ENCODE measurements around the gene PRKAG3.

Gene PRKAG3

DNA sequence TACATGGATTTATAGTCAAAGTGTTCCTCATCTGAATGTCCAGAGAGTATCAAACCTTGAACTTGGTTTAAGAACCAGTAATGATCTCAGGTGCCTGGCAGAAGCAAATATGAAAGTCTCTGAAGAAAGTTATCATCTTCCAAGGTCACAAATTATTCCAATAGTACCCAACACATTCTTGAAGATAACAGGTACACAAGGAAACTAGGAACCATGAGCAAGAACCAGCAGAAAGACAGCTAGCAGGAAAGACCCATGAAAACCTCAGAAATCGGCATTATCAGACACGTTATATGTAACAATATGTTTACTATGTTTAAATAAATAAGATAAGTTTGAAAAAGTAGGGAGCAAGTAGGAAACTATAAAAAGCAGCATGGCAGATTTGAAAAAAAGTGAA lies 5.9 kb upstream of the PRKAG3 start:
- DNase-seq: no peak

DNA sequence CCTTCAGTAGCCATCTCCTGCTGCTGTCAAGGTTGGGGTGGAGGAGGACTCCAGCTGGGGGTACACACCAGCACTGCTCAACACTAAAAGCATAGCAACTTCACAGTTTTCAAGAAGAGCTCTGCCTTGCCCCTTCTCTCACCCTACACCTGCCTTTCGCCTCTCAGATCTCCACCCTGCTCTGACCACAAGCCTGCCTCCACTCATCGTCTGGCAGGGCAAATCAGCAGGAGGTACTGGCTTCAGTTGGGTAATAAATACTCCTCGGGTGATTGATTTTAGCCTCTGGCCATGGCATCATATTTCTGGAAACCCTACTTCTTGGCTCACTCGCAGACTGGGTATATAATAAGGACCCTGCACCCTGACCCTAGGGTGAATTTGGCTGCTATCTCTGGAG lies 3.1 kb upstream of the PRKAG3 start:
- no peak for DNase-seq

DNA sequence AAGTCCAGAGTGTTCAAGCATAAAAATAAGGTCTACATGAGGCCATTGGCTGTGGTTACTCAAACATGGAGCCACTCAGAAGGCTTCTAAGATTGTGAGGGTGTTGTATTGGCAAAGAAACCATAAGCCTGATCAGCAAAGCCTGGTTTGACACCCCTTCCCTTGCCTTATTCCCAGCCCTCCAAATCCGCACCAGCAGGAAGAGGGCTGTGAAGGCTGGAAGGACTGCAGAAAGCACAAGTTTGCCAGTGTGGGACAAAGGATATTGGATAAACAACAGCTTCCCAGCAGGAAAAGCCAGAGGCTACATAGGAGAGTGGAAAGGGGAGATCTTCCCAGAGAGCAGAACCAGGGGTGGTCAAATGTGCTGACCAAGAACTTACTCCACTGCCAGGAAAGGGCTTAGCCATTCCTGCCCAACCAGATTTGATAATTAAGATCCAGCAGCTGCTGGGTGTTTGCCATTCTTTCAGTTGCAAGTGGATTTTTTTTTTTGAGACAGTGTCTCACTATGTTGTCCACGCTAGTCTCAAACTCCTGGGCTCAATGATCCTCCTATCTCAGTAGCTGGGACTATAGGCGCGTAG lies 1.5 kb upstream of the PRKAG3 start:
- DNase-seq: no peak

DNA sequence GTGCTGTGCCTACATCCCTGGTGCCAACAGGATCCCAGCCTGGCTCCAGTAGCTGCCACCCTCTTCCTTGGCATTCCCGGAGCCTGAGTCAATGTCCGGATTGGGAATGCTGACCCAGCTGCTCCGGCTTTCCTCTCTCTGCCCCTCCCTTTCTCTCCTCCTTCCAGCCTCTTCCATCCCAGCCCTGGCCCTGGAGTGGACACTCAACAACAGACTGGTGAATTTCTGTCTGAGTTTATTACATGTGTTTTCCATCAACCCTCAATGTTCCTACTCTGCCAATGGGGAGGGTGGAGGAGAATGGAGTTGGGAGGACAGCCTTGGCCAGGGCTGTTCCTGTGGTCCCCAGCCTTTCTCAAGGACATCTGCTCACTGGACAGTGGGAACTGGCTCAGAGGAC lies 917 bp upstream of the PRKAG3 start:
- no peak for DNase-seq

DNA sequence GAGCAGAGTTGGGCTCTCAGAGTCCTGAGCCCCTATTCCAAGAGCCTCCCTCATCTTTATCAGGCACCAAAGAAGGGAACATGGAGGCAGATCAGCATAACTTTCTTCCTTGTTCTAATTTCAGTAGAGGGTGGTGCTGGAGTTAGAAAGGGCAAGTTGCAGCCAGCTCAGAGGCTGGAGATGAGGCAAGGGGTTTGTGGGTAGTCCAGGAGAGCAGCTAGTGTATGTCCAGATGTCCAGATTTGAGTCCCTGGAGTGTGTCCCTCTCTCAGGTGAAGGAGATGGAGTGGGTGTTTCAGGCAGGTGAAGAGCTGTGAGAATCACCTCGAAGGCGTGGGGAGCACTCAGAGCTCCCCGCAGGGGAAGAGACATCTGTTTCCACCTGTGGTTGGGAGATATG lies 478 bp upstream of the PRKAG3 start:
- no peak for DNase-seq

DNA sequence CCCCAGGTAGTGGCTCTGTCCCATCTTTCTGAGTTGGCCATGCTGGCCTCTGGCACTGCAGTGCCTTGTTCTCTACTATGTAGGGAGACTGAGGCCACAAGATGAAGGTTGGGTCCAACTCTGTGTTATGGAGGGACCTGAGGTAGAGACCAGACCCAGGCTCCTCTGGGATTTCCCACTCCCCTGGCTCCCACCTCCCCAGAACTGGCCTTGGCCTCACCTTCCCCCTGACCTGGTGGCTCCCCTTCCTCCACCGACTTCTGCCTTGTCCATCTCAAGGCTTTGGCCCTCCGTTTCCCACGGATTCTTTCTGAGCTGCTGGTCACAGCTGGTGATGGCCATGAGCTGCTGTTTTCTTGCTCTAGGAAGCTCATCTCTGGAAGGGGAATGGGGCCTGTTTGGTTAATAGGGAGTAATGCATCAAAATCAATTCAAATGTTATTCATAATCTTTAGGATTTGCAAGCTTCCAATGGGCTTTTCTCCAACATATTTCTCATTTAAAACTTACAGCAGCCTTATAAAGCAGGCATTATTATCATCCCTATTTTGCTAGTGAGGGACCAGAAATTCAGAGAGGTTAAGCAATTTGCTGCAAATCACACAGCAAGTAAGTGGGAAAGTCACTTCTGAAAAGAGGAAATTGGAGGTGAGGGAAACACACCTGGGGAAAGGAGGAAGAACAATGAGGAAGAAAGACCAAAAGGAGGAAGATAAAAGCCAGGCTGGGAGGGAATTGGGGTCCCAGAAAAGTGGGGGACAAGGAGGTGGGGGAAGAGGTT lies 887 bp downstream of the PRKAG3 start:
- no peak for DNase-seq

DNA sequence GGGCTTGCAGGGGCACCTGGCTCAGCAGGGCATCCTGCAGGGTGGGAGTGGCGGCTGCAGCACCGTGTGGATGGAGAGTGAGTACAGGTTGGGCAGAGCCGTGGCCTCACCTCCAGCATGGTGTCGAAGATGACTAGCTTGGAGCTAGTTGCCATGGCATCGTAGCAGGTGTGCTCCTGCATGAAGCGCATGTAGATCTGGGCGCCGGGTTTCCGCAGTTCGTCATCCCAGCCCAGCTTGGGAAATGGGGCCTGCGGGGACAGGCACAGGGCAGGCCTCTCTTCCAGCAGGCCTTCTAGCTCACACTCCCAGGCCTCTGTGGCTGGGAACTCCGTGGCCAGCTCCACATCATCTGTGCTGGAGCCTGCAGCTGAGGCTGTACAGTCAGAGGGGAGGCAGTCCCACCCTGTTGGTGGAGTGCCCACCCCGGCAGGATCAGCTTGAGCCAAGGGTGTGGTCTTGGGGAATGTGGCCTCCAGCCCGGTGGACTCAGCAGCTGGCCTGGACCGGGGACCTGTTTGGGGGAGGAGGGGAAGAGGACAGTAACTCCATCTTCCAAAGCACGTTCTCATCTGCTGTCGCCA lies 1.6 kb downstream of the PRKAG3 start:
- DNase-seq: peak; percentile 25 to 65

DNA sequence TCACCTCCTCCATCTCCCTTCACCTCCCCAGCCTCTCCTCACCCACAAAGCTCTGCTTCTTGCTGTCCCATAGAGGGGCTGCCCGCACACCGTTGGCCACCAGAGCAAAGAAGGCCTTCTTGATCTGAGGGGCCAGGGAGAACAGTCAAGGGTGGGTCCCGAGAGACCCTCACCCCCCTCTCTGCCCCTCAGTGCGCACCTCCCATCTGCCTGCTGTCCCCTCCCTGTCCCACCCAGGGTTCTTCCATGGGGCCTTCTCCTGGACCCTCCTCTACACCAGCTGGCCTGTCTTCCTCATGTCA lies 3.2 kb downstream of the PRKAG3 start:
- no peak for DNase-seq

DNA sequence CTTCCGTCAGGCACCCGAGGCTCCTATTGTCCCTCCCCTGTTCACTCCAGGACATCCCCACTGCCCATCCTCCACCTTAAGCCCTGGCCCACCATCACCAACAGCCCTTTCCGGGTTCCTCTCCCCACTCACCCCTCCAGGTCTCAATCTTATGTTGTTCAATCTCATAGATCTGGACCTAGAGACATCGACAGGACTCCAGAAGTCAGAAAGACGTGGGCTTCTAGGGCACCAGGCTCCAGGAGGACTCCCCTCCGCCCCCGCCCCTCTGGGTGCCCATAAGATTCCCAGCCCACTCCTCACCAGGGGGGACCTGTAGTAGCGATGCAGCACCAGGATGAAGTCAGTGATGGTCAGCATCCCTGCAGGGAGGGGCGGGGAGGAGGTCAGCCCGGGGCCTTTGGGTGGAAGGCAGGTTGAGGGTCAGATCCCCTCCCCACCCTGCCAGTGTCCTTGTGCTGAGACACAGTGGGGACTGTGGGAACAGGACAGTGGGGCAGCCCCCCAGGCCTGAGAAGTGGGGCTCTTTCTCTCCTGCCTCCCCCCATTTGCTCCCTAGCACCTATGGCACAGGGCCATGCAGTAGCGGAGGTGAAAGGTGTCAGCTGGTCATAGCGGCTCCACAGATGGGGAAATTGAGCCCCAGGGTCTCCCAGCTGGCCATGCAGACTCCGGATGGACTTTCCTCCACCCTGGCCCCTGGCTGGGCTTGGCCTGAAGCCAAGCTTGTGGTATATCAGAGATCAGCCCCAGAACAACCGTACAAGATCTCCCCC lies 3.7 kb downstream of the PRKAG3 start:
- DNase-seq: no peak

DNA sequence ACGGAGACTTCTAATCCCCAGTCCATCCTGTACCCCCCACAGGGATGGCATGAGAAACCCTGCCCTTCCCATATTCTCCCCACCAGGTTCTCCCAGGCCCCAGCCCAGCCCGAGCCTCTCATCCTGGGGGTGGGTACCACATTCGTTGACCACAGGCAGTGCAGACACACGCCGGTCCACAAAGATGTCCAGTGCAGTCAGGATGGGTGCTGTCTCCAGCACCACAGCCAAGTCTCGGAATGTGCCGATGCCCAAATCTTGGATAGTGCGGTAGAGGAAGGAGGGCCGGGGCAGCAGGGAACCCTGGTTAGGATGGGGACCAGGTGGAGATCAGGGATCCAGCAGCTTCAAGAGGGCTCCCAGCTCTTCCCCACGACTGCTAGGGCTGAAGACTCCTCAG lies 4.8 kb downstream of the PRKAG3 start:
- DNase-seq: no peak

DNA sequence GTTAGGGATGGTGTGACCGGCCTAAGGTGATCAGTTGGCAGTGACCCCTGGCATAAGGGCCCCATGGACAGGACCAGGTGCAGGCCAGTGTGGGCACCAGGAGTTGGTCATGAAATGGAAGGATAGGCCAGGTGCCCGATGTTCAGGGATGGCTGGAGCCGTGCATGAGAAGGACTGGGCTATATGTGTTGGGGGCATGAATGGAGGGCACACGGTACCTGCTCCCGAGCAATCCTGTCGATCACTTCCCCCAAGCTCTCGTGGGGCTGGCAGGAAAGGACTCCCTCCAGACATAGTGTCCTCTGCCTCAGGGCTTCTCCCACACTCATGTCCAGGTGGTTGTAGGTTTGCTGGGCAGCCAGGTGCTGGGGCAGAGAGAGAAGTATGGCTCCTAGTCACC lies 7.6 kb downstream of the PRKAG3 start:
- DNase-seq: no peak

DNA sequence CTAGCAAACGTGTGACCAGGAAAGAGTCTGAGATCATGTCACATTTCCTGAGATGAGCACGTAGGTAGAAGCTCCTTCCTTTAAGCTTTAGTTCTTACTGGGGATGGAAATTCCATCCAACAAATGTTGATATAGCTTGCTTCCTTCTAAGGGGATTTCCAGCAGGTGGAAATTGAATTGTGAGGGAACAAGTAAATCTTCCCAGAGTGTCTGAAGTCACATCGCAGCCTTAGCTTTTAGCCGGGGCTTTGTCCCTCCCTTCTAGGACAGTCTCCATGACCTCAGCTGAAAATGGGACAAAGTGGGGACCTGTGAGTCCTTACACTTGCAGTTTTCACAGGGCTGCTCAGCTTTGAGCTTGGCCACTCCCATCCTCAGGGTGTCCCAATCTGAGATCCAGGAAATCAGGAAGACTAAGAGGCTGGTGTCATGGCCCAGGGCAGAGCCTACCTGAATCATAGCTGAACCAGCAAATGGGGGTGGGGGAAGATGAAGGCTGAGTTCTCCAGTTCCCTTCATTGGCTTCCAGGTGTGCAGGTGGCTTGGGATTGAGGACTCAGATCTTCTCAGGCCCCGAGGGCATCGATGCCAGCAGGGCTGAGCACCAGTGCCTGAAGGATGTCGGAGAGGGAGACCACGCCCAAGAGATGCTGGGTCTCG lies 8.3 kb downstream of the PRKAG3 start:
- DNase-seq: no peak

DNA sequence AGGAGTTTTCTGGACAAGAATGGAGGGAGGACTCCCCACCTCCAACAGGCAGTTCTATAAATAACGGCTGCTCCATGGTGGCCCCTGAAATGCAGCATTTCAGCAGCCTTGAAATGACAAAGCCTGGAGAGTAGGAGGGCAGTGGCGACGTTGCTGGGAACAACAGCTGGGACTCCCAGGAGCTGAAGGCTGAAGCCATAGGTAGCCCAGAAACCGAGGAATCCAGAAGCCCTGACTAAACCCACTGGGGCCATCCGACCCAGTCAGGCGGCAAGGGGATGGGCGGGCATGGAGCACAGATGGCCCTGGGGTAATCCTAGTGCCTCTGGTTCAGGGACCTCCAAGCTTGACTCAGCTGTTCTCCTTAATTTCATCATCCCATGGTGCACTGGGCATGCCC lies 9.0 kb downstream of the PRKAG3 start:
- no peak for DNase-seq

DNA sequence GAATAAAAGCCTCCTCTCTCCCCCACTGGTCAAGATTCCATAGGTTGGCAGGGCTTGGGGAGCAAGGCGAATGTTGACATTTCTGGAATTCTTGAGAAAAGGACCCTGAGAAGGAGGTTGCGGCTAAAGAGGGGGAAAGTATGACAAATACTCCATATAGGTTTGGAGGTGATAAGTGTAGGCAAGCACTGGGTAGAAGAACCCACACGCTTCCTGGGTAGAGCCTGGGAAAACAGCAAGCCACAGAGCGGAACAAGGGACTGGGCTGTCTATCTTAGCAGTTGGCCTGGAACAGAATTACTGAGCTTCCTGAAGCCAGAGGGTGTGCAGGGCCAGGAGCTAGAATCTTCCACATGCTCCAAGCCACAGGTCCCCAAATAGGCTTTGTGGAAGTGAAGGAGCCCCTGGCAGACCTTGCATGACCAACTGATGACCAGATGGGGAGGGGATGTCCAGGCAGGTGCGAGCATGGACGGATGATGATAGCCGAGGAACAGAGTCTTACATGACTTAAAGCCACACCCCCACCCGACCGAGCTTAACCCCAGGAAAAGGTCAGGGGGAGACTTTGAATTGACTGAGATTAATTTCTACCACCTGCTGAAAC lies 9.9 kb downstream of the PRKAG3 start:
- no peak for DNase-seq

DNA sequence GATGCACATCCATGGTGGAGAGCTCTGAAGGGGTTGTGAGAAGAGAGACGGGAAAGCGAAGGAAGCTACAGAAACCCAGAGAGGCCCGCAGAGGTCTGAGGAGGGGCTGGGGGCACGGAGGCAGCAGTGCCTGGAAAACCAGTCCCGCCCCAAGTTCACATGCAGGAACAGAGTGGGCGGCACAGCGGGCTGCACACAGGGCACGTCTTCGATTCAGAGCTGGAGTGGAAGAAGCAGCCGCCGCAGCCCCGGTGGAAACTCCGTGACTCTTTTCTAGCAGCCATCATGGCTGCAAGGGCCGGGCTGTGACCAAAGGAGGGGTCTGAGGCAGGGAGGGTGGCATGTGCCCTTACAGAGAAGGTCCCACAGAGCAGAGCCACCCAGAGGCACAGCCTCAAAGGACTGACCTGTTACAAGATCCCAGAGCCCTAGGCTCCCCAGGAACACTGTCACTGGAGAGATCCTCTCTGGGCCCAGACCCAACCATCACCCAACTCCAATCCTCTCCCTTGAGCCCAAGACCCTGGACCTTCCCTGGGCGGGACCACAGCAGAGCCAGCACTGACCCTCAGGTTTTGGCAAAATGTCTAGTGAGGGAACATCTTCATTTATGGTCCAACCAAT lies 10.7 kb downstream of the PRKAG3 start:
- DNase-seq: no peak

DNA sequence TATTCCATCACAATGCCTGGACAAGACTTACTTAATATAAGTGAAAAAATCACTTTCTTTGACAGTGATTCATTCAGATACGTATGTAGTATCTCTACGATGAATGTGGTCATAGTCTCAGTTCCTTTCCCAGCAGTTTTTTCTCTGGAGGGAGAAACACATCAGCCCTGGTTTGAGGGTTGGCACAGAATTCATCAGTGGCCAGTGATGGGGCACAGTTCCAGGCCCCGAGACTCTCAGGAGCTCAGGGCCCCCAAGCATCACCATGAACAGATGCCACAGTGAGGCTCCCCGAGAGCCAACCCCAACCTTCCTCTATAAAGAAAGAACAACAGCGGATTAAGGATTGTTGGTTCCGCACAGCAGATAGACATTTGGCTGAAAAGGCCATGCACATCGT lies 12.5 kb downstream of the PRKAG3 start:
- DNase-seq: no peak

DNA sequence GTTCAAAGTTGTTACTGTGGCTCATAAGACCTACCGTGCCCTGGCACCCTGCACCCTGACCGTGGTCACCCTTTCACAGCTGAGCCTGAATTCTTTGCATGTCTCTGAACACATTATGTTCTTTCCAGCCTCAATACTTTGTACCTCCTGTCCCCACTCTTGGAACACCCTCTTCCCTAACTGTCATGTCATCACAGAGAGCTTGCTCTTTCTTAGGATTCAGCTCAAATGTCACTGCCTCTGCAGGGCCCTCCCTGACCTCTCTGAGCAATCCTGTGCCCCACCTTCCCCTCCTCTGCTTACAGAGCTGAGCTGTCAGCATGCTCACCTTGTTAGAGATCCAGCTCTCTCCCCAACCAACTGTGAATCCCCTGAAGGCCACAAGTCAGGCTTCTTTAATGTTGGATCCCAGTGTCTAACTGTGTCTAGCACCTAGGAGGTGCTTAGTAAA lies 15.0 kb downstream of the PRKAG3 start:
- DNase-seq: no peak

DNA sequence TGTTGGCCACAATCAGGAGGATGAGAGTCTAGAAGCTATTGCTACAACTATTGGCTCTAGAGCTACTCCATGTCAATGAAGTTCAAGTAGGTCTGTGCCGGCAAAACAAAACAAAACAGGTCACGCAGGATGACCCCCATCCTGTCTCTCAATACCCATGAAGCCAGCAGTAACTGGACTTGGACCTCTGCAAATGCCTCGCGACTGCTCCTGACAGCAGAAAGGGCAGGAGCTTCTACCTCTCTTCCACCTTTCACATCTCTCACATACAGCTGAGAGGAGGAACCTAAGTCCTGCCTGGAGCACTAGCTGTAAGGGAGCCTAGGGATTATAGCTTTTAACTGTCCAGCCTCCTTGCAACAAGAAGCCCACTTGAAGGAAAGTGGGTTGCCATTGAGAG lies 16.0 kb downstream of the PRKAG3 start:
- no peak for DNase-seq

DNA sequence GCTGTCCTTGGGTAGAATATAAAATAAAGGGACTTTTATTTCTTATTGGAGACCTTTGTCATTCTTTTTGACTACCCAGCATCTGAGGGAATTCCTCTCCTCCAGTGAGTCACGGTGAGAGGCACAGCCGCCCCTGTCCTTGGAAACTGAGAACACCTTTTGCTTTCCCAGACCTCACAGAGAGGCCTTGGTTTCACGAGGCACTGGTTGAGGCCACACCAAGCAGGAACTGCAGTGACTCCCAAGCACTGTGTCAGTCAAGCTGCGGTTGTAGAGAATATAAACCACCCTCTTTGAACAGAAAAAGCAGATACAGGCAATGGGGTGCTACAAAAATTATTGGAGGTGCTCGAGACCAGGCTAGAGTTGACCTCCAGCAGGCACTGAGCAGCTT lies 16.4 kb downstream of the PRKAG3 start:
- DNase-seq: no peak

DNA sequence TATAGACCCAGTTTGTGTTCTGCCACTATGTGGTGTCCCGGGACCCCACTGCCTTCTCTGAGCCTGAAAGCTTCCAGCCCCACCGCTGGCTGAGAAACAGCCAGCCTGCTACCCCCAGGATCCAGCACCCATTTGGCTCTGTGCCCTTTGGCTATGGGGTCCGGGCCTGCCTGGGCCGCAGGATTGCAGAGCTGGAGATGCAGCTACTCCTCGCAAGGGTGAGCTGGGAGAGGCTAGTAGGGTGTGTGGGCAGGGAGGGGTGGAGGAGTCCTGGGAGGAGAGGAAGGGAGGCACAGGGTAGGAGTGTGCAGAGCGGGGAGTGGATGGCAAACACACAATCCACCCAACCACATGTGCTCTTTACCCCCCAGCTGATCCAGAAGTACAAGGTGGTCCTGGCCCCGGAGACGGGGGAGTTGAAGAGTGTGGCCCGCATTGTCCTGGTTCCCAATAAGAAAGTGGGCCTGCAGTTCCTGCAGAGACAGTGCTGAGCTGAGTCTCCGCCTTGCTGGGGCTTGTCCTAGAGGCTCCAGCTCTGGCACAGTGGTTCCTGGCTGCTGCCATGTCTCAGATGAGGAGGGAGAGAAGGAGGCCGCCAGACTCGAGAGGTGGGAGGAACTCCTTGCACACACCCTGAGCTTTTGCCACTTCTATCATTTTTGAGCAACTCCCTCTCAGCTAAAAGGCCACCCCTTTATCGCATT lies 16.9 kb downstream of the PRKAG3 start:
- no peak for DNase-seq

DNA sequence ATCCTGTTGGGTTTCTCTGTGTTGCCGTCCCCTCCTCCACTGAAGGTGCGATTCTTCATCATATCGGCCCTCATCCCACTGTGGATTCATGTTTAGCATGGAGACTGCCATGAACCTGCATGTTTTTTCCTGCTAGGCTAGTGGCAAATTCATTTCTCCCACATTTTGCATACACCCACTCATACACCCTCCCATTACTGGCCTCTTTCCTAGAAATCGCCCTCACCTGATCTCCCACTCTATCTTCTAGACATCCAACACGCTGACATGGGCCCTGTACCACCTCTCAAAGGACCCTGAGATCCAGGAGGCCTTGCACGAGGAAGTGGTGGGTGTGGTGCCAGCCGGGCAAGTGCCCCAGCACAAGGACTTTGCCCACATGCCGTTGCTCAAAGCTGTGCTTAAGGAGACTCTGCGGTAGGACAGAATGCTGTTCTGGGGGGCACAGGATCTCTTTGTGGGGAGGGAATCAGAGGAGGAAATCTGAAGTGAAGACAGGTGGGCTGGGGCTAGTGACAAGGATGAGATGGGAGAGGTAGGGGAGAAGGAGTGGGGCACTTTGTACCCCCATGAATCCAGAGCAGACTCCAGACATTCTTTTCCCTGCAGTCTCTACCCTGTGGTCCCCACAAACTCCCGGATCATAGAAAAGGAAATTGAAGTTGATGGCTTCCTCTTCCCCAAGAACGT lies 17.7 kb downstream of the PRKAG3 start:
- no peak for DNase-seq
